ENCODE data around the gene UPK1A.

UPK1A gene

DNA sequence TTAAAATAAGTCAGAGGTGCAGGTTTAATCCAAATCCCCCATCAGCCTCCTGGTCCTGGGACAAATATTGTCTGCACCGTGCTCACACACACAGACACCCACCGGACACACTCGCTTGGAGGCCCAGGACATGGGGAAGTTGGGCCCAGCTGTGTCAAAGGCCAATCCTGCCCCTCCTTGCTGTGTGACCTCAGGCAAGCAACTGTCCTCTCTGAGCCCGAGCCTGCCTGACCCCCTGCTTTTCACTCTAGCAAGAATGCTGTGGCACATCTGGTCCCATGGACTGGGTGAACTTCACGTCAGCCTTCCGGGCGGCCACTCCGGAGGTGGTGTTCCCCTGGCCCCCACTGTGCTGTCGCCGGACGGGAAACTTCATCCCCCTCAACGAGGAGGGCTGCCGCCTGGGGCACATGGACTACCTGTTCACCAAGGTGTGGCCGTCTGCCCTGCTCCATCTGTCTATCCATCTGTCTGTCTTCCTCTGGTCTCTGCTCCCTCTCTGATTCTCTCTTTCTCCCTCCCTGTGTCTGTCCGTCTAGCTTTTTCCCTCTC is 9.3 kb downstream of the UPK1A start:
- TF ChIP-seq, protein P1, sequence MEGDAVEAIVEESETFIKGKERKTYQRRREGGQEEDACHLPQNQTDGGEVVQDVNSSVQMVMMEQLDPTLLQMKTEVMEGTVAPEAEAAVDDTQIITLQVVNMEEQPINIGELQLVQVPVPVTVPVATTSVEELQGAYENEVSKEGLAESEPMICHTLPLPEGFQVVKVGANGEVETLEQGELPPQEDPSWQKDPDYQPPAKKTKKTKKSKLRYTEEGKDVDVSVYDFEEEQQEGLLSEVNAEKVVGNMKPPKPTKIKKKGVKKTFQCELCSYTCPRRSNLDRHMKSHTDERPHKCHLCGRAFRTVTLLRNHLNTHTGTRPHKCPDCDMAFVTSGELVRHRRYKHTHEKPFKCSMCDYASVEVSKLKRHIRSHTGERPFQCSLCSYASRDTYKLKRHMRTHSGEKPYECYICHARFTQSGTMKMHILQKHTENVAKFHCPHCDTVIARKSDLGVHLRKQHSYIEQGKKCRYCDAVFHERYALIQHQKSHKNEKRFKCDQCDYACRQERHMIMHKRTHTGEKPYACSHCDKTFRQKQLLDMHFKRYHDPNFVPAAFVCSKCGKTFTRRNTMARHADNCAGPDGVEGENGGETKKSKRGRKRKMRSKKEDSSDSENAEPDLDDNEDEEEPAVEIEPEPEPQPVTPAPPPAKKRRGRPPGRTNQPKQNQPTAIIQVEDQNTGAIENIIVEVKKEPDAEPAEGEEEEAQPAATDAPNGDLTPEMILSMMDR (IDR thresholded peaks at IDR 0.05), result no peak

DNA sequence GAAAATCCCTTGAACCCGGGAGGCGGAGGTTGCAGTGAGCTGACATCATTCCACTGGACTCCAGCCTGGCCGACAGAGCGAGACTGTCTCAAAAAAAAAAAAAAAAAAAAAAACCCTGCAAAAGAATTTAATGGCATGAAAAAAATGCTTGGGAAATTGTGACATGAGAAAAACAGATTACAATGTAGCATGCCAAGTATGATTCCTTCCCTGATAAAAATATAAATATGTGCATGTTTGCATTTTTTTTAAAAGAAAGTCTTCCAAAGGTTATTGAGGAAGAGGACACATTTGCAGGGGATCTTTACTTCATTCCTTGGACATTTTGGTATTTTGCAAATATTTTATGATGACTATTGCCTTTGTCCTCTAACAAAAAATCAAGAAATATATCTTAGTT is 23.5 kb downstream of the UPK1A start:
- TF ChIP-seq, protein P1 (IDR thresholded peaks at IDR 0.05), result no peak

DNA sequence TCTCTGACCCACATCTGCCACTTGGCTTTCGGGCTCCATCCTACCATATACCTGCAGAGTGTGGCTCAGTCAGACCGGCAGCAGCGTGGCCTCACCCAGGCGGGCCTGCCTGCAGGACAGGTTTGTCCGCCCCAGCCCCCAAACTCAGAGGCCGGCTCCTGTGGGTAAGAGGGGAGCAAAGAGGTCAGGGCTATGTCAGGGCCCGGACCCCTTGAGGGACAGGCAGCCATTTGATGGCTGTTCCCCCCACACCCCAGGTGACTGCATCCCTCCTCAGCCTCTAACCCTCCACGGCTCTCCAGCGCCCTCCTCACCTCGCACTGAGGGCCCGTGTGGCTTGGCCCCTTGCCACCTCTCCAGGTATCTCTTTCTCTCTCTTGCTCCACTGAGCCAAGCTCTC is 25.7 kb downstream of the UPK1A start:
- TF ChIP-seq, protein P1 (IDR thresholded peaks at IDR 0.05), result no peak

DNA sequence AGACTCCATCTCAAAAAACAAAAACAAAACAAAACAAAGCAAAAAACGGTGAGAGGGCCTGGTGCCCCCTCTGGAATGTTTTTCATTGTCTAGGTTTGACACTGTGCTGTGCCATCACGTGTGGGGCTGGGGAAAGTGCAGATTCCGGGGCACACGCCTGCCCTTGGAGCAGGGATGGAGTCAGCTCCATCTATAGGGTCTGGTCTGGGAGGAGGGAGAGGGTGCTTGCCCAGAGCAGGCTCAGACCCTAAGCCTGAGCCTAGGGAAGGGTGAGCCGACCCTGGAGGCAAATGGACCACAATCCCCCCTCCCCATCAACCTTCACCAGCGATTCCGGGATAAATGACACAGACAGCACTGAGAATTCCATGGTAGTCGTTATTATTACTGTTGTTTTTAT is 27.1 kb downstream of the UPK1A start:
- TF ChIP-seq, protein P1 (IDR thresholded peaks at IDR 0.05), result no peak

DNA sequence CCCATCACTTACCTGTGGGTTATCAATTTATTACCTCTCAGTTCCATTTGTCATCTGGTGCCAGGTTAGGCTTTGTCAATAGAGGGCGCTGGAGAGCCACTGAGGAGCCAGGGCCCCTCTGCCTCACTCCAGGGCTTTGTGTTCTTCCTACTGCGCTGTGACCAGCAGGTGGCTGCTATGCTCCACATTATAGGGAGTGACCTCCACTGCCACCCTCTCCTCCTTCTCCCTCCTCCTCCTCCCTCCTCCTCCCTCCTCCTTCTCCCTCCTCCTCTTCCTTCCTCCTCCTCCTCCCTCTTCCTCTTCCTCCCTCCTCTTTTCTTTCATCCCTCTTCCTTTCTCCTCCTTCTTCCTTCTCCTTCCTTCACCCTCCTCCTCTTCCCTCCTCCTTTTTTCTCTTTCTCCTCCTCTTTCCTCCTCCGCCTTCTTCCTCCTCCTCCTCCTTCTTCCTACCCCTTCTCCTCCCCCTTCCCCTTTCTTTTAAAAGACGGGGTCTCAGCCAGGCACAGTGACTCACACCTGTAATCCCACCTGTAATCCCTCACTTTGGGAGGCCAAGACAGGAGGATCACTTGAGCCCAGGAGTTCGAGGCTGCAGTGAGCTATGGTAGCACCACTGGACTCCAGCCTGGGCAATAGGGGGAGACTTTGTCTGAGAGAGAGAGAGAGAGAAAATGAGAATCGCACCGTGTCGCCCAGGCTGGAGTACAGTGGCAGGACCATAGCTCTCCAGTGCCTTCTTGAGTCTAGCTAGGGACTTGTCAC is 27.7 kb downstream of the UPK1A start:
- TF ChIP-seq, protein P1 (IDR thresholded peaks at IDR 0.05), result peak; percentile 98

DNA sequence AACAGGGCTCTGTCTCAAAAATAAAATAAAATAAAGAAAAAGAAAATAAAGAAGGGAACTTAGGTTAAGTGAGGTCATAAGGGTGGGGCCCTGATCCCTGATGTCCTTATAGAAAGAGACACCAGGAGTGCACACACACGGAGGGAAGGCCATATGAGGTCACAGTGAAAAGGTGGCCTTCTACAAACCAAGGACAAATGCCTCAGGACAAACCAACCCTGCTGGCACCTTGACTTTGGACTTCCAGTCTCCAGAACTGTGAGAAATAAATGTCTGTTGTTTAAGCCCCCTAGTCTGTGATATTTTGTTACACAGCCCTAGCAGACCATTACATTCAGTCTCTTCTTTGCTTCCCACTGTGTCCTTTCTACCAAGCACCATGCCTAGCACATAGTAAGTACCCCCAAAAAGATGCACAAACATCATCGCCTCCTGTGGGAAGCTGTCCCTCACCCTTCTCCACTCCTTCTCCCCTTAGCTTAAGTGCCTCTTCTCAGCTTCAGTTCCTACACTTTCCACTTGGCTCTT is 29.6 kb downstream of the UPK1A start:
- TF ChIP-seq, protein P1 (IDR thresholded peaks at IDR 0.05), result no peak

DNA sequence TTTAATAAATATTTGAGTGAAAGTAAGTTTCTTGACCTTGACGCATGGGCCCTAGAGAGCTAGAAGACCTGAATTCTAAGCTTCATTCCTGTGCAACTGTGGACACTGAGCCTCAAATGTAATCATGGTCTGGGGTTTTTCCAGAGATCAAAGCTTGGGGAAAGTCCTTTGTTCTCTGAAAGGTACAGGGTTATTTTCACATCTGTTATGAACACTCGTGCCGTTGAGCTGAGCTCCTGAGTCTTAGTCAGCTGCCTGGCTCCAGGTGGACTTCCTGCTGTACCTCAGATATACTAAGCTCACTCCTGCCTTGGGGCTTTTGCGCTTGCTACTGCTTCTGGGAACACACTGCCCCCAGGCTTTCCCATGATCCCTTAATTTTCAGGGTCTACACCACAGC is 30.5 kb downstream of the UPK1A start:
- TF ChIP-seq, protein P1 (IDR thresholded peaks at IDR 0.05), result no peak

All from LNCAP (cell line).